Left lung (tissue), 10 donors: ENCODE results near the gene SLX1A. TPM values are rescaled to one million over a fixed set of nuclear protein-coding genes. Genes with fewer than 3 reads are reported as not detected.
A peak's percentile ranks its signal among the peaks of the same experiment; 100 is the strongest.

Experiments
- ATAC-seq: fragments of 200-7000 bp; cut with Tn5 transposase; one replicate; pipeline ENCODE4 v1.9.1; 2020; ENCODE audit warnings: moderate library complexity
- DNase-seq, 4 donors: peaks; one replicate each; pipeline ENCODE4 v3.0.0-alpha.2; 2013 to 2020
- H3K27ac ChIP-seq, 2 donors: fragments of 200-600 bp; sonication (generic) in 1 of 2; one replicate each; pipeline versions ENCODE4 v1.5.0 to v1.8.0; 2020 to 2021
- H3K27me3 ChIP-seq, 2 donors: fragments of 200-600 bp; sonication (generic) in 1 of 2; one replicate each; pipeline versions ENCODE4 v1.5.0 to v1.8.0; 2020 to 2021
- H3K36me3 ChIP-seq, 2 donors: fragments of 200-600 bp; sonication (generic) in 1 of 2; one replicate each; pipeline versions ENCODE4 v1.5.0 to v1.8.0; 2020 to 2021
- H3K4me1 ChIP-seq, 2 donors: fragments of 200-600 bp; one replicate each; pipeline ENCODE4 v1.8.0; 2021
- H3K4me3 ChIP-seq, 2 donors: fragments of 200-600 bp; sonication (generic) in 1 of 2; one replicate each; pipeline versions ENCODE4 v1.5.0 to v1.8.0; 2020 to 2021; ENCODE audit warnings: mild to moderate bottlenecking in 1 of 2
- H3K9me3 ChIP-seq, 2 donors: fragments of 200-600 bp; sonication (generic) in 1 of 2; one replicate each; pipeline versions ENCODE4 v1.5.0 to v1.8.0; 2020 to 2021
- intact Hi-C, 2 donors: fragments of 100-400 bp; cut with DNase I; formaldehyde crosslinking; loops; one replicate each; pipeline versions ENCODE4 v1.11.2 to v1.14.2; 2022
- polyA plus RNA-seq, 6 donors: library from polyadenylated mRNA; unstranded; fragments of 120-200 nt; gene quantifications; one replicate each; pipeline ENCODE4 v1.2.1, GENCODE V29; 2013; ENCODE audit not compliant: insufficient read length in 6 of 6
- total RNA-seq, 2 donors: library from RNA; stranded (reverse); fragmentation: NEBNext Ultra II Directional; extraction: Animal tissue kit (Norgen Biotek cat#: 25700); gene quantifications; one replicate each; pipeline ENCODE4 v1.2.1, GENCODE V29; 2021
- TF ChIP-seq, protein P1 (sequence below), 2 donors: fragments of 200-600 bp; sonication (generic) in 1 of 2; IDR thresholded peaks; one replicate each; pipeline versions ENCODE4 v1.5.0 to v1.8.0; 2021; ENCODE audit warnings: antibody characterized with exemption in 2 of 2
- donor health status: DM: no; HTN: yes; CAD: no.
- donor health status: DM: no; HTN: no; CAD: no.

The SLX1A gene
- total and polyA plus RNA-seq, 8 donors: 20.6 to 31.0 (median 23.1) TPM

- Histone ChIP-seq H3K4me3 (peak overlapping the region; percentile 52 to 76), H3K36me3 (peaks cover 0 to 24% of the 10 kb centered on the region in 2 donors), H3K4me1 (peaks cover 3 to 49% of the 10 kb centered on the region in 2 donors), H3K9me3 (no peaks in the 10 kb centered on the region), H3K27ac (peak overlapping the region; percentile 77 to 97), H3K27me3 (no peaks in the 10 kb centered on the region)
- DNase-seq (peak in 1 of 4 donors; percentile 78), ATAC-seq (no peak)
- intact Hi-C loops: no loop called here
- TF ChIP-seq, protein P1, sequence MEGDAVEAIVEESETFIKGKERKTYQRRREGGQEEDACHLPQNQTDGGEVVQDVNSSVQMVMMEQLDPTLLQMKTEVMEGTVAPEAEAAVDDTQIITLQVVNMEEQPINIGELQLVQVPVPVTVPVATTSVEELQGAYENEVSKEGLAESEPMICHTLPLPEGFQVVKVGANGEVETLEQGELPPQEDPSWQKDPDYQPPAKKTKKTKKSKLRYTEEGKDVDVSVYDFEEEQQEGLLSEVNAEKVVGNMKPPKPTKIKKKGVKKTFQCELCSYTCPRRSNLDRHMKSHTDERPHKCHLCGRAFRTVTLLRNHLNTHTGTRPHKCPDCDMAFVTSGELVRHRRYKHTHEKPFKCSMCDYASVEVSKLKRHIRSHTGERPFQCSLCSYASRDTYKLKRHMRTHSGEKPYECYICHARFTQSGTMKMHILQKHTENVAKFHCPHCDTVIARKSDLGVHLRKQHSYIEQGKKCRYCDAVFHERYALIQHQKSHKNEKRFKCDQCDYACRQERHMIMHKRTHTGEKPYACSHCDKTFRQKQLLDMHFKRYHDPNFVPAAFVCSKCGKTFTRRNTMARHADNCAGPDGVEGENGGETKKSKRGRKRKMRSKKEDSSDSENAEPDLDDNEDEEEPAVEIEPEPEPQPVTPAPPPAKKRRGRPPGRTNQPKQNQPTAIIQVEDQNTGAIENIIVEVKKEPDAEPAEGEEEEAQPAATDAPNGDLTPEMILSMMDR (IDR thresholded peaks at IDR 0.05): no peak
Measured at GRCh38 chr16:30184891-30185682, 8.6 kb upstream of the SLX1A start.

GRCh38 chr16:30185683-30186421, 7.8 kb upstream of the SLX1A start:
- TF ChIP-seq, protein P1 (IDR thresholded peaks at IDR 0.05): no peak
- peak; percentile 26 for ATAC-seq
- DNase-seq: peak in 2 of 4 donors; percentile 77 to 92
- peak overlapping the region; percentile 77 to 97 for H3K27ac ChIP-seq
- no peaks in the 10 kb centered on the region for H3K27me3 ChIP-seq
- H3K4me3 ChIP-seq: peak overlapping the region in 1 of 2 donors; percentile 76
- peaks cover 0 to 24% of the 10 kb centered on the region in 2 donors for H3K36me3 ChIP-seq
- no peaks in the 10 kb centered on the region for H3K9me3 ChIP-seq
- intact Hi-C loops: no loop called here
- H3K4me1 ChIP-seq: peaks cover 3 to 49% of the 10 kb centered on the region in 2 donors

GRCh38 chr16:30186444-30186781, 7.3 kb upstream of the SLX1A start:
- ATAC-seq (no peak), DNase-seq (peak in 1 of 4 donors; percentile 75)
- peaks cover 0 to 24% of the 10 kb centered on the region in 2 donors for H3K36me3 ChIP-seq
- intact Hi-C loops: no loop called here
- peaks cover 3 to 49% of the 10 kb centered on the region in 2 donors for H3K4me1 ChIP-seq
- H3K27ac ChIP-seq: peak overlapping the region; percentile 13 to 97
- H3K4me3 ChIP-seq: peak overlapping the region in 1 of 2 donors; percentile 76
- TF ChIP-seq, protein P1 (IDR thresholded peaks at IDR 0.05): no peak
- no peaks in the 10 kb centered on the region for H3K27me3 ChIP-seq
- H3K9me3 ChIP-seq: no peaks in the 10 kb centered on the region

DNA sequence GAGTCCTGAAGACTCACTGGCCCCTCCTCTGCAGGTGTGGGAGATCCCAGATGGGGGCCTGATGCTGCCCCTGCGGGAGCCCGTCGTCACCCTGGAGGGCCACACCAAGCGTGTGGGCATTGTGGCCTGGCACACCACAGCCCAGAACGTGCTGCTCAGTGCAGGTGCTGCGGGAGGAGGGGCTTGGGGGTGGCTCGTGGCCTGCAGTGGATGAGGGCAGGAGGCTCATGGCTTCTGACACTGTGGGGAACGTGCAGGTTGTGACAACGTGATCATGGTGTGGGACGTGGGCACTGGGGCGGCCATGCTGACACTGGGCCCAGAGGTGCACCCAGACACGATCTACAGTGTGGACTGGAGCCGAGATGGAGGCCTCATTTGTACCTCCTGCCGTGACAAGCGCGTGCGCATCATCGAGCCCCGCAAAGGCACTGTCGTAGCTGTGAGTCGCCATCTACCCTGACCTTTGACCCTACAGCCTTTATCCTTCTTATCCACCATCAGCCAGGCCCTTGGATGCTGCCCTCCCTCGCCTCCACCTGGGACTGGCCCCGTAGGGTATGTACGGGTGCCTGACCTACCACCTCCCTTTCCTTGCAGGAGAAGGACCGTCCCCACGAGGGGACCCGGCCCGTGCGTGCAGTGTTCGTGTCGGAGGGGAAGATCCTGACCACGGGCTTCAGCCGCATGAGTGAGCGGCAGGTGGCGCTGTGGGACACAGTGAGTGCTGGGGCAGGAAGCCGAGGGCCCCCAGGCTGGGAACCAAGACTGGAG, 6.7 kb upstream of the SLX1A start:
- H3K4me3 ChIP-seq: peak overlapping the region in 1 of 2 donors; percentile 76
- TF ChIP-seq, protein P1 (IDR thresholded peaks at IDR 0.05): peak; percentile 47 to 81
- H3K9me3 ChIP-seq: no peaks in the 10 kb centered on the region
- H3K4me1 ChIP-seq: peaks cover 3 to 48% of the 10 kb centered on the region in 2 donors
- peak overlapping the region; percentile 13 to 97 for H3K27ac ChIP-seq
- no peaks in the 10 kb centered on the region for H3K27me3 ChIP-seq
- peak; percentile 41 for ATAC-seq
- intact Hi-C loops: no loop called here
- peaks cover 0 to 24% of the 10 kb centered on the region in 2 donors for H3K36me3 ChIP-seq
- DNase-seq: peak in 2 of 4 donors; percentile 75 to 94
